NOMO-1 (cell line): ENCODE results near the gene PRLH.
"Not testable (repeated sequence)": the region's sequence is repeated elsewhere in the genome, so short reads cannot be mapped to it uniquely, and the experiment has no call there.

ENCODE experiments used
- DNase-seq, 2 experiments: peaks; one replicate each; lab custom pipeline; 2025; ENCODE audit not compliant: unreplicated experiment in 2 of 2; lab: John Stamatoyannopoulos, UW

The PRLH gene

GRCh38 chr2:237577956-237578870 is 11.8 kb downstream of the PRLH start:
- DNase-seq: no peak

- no peak for DNase-seq
These were observed 15.0 kb downstream of the PRLH start for GRCh38 chr2:237581326-237581725.

- DNase-seq: peak; percentile 11 to 17
These were observed 15.7 kb downstream of the PRLH start for GRCh38 chr2:237581751-237582746.

- DNase-seq: no peak
These were observed 17.3 kb downstream of the PRLH start for GRCh38 chr2:237583385-237584295.

- DNase-seq: no peak
These were observed 19.3 kb downstream of the PRLH start for GRCh38 chr2:237585590-237586221.

- no peak for DNase-seq
These were observed 21.8 kb downstream of the PRLH start for GRCh38 chr2:237588044-237588696.

GRCh38 chr2:237590272-237591140 is 24.1 kb downstream of the PRLH start, which contains the start of gene RAB17:
Gene RAB17, minus strand, starts transcription at chr2:237590734. Its CDS starts 4,580 bp downstream, at chr2:237586154.
- no peak for DNase-seq

- DNase-seq: peak; percentile 39 to 58
These were observed 24.9 kb downstream of the PRLH start for GRCh38 chr2:237591141-237591881.

GRCh38 chr2:237592425-237592980 is 26.1 kb downstream of the PRLH start:
- no peak for DNase-seq

GRCh38 chr2:237593036-237593435 is 26.7 kb downstream of the PRLH start:
- no peak for DNase-seq

GRCh38 chr2:237593596-237594320 is 27.4 kb downstream of the PRLH start:
- DNase-seq: no peak

- no peak for DNase-seq
These were observed 28.1 kb downstream of the PRLH start for GRCh38 chr2:237594514-237594871.

- DNase-seq: not testable (repeated sequence)
These were observed 29.6 kb downstream of the PRLH start for GRCh38 chr2:237595829-237596519.

- DNase-seq: no peak
These were observed 30.3 kb downstream of the PRLH start for GRCh38 chr2:237596520-237597195.
